Thymus (tissue), 11 donors: Measurements from ENCODE around the gene HS6ST1. TPM values are rescaled to one million over a fixed set of nuclear protein-coding genes. Genes with fewer than 3 reads are reported as not detected.

Source experiments
- DNase-seq, 9 donors: peaks; one replicate each; pipeline ENCODE4 v3.0.0-alpha.2; 2013; ENCODE audit warnings: low spot score in 9 of 9, low read depth in 6 of 9, missing footprints in 1 of 9
- H3K27ac ChIP-seq, 2 donors: one replicate each; pipeline ENCODE4 v1.5.1; 2013; ENCODE audit warnings: control low read depth in 1 of 2, low read depth in 1 of 2, low read length in 1 of 2, mild to moderate bottlenecking in 1 of 2, moderate library complexity in 1 of 2
- H3K27me3 ChIP-seq, 2 donors: one replicate each; pipeline ENCODE4 v1.5.1; 2013; ENCODE audit warnings: low read length in 1 of 2; ENCODE audit not compliant: control insufficient read depth in 2 of 2, insufficient read depth in 1 of 2
- H3K36me3 ChIP-seq, 2 donors: one replicate each; pipeline ENCODE4 v1.5.1; 2013; ENCODE audit warnings: low read length in 1 of 2, mild to moderate bottlenecking in 1 of 2, moderate library complexity in 1 of 2; ENCODE audit not compliant: control insufficient read depth in 2 of 2, insufficient read depth in 2 of 2
- H3K4me1 ChIP-seq, 2 donors: one replicate each; pipeline ENCODE4 v1.5.1; 2013; ENCODE audit warnings: low read length in 2 of 2; ENCODE audit not compliant: control insufficient read depth in 2 of 2, insufficient read depth in 2 of 2
- H3K4me3 ChIP-seq, 2 donors: one replicate each; pipeline ENCODE4 v1.5.1; 2013; ENCODE audit warnings: low read length in 2 of 2, control low read depth in 1 of 2, mild to moderate bottlenecking in 1 of 2
- H3K9me3 ChIP-seq, 2 donors: one replicate each; pipeline ENCODE4 v1.5.1; 2013; ENCODE audit warnings: low read length in 1 of 2, mild to moderate bottlenecking in 1 of 2; ENCODE audit not compliant: control insufficient read depth in 2 of 2, insufficient read depth in 1 of 2
- WGBS: extraction: QIAGEN DNeasy Blood & Tissue Kit; methylation state at CpG from one replicate; pipeline ENCODE4 v1.1.7; 2013; 5-methylcytosine and 5-hydroxymethylcytosine counted together
- polyA plus RNA-seq: library from polyadenylated mRNA; stranded (reverse); fragments of 200-250 nt; gene quantifications from one replicate; pipeline ENCODE4 v1.2.3, GENCODE V29; 2013
- total RNA-seq: library from RNA; stranded (reverse); fragments of 120-200 nt; gene quantifications from one replicate; pipeline ENCODE4 v1.2.4, GENCODE V29; 2013
- donor health status: healthy.

HS6ST1 gene
- total and polyA plus RNA-seq, 2 donors, result 20.0 to 35.2 TPM

GRCh38 chr2:128324897-128325410 lies 6.3 kb upstream of the HS6ST1 start:
- peaks cover 7 to 37% of the 10 kb centered on the region in 2 donors for H3K4me1 ChIP-seq

GRCh38 chr2:128324008-128324896 lies 5.6 kb upstream of the HS6ST1 start:
- Histone ChIP-seq H3K27me3 (peaks cover 0 to under 1% of the 10 kb centered on the region in 2 donors), H3K9me3 (no peaks in the 10 kb centered on the region), H3K27ac (no peak overlapping the region), H3K4me3 (no peak overlapping the region), H3K4me1 (peaks cover 8 to 43% of the 10 kb centered on the region in 2 donors), H3K36me3 (no peaks in the 10 kb centered on the region)
- DNase-seq, result no peak
- 95% methylated on average over 11 of the region's 11 CpGs for WGBS

More at GRCh38 chr2:128324897-128325410, 6.3 kb upstream of the HS6ST1 start:
- 97% methylated on average over 13 of the region's 13 CpGs for WGBS
- Histone ChIP-seq H3K27me3 (no peaks in the 10 kb centered on the region), H3K9me3 (no peaks in the 10 kb centered on the region), H3K36me3 (no peaks in the 10 kb centered on the region), H3K27ac (no peak overlapping the region), H3K4me3 (no peak overlapping the region)
- no peak for DNase-seq

GRCh38 chr2:128323555-128323931 lies 4.9 kb upstream of the HS6ST1 start:
- H3K4me3 ChIP-seq, result no peak overlapping the region
- WGBS, result 90% methylated on average over 8 of the region's 8 CpGs
- no peaks in the 10 kb centered on the region for H3K36me3 ChIP-seq
- peaks cover 0 to 2% of the 10 kb centered on the region in 2 donors for H3K27me3 ChIP-seq
- H3K27ac ChIP-seq, result no peak overlapping the region
- H3K9me3 ChIP-seq, result no peaks in the 10 kb centered on the region
- peak in 1 of 9 donors; percentile 18 for DNase-seq
- peaks cover 13 to 46% of the 10 kb centered on the region in 2 donors for H3K4me1 ChIP-seq

GRCh38 chr2:128322715-128323554 lies 4.3 kb upstream of the HS6ST1 start:
- Histone ChIP-seq H3K27ac (no peak overlapping the region), H3K27me3 (peaks cover 0 to 2% of the 10 kb centered on the region in 2 donors), H3K36me3 (no peaks in the 10 kb centered on the region), H3K4me1 (peaks cover 13 to 46% of the 10 kb centered on the region in 2 donors), H3K9me3 (no peaks in the 10 kb centered on the region), H3K4me3 (peak overlapping the region; percentile 29 to 81)
- DNase-seq, result no peak
- WGBS, result 91% methylated on average over 29 of the region's 29 CpGs

GRCh38 chr2:128321784-128322714 lies 3.4 kb upstream of the HS6ST1 start:
- WGBS, result 6% methylated on average over 91 of the region's 91 CpGs
- H3K27ac ChIP-seq, result peak overlapping the region in 1 of 2 donors; percentile 53
- H3K27me3 ChIP-seq, result peaks cover 0 to 5% of the 10 kb centered on the region in 2 donors
- peaks cover 16 to 49% of the 10 kb centered on the region in 2 donors for H3K4me1 ChIP-seq
- H3K36me3 ChIP-seq, result no peaks in the 10 kb centered on the region
- peak overlapping the region; percentile 48 to 81 for H3K4me3 ChIP-seq
- no peaks in the 10 kb centered on the region for H3K9me3 ChIP-seq
- peak in 8 of 9 donors; percentile 64 to 90 (median 78) for DNase-seq

DNA sequence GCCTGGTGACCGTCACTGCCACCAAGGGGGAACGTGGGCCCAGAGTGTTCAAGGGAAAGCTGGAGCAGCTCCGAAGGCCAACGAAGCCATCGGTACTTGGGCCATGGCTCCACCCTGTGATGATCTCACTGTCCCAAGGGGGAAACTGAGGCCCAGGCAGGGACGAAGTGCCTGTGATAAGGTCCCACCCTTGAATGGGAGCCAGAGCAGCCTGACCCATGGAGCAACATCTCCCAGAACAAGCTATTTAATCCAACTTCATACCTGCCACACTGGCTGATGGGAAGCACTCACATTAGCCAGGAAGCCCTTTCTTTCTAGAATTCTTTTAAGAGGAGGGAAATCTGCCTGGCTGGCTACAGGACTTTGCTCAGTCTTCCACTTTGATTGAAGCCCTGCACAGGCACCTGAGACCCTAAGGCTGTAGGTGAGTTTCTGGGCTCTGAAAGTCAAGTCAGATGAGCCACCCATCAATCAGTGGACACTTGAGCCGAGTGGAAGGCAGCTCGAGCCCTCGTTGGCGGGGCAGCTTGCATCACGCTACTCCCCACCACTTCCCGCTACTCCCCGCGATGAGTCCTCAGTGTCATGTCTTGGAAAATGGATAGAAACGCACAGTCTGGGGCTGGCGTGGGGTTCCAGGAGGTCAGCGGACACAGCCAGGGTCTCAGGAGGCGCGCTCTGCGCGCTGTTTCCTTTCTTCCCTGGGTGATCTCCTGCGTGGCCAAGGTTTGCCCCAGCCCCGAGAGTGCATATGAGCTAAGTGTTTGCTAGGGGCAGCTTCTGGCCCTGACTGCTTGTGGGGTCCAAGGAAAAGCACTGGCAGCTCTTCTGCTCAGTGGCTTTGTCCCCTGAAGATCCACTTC lies 2.5 kb upstream of the HS6ST1 start:
- DNase-seq, result peak in 1 of 9 donors; percentile 18
- peak overlapping the region in 1 of 2 donors; percentile 81 for H3K4me3 ChIP-seq
- H3K27me3 ChIP-seq, result peaks cover 0 to 5% of the 10 kb centered on the region in 2 donors
- WGBS, result 90% methylated on average over 23 of the region's 23 CpGs
- peaks cover 0 to under 1% of the 10 kb centered on the region in 2 donors for H3K9me3 ChIP-seq
- peaks cover 25 to 58% of the 10 kb centered on the region in 2 donors for H3K4me1 ChIP-seq
- peak overlapping the region in 1 of 2 donors; percentile 20 for H3K27ac ChIP-seq
- peaks cover 0 to 2% of the 10 kb centered on the region in 2 donors for H3K36me3 ChIP-seq

DNA sequence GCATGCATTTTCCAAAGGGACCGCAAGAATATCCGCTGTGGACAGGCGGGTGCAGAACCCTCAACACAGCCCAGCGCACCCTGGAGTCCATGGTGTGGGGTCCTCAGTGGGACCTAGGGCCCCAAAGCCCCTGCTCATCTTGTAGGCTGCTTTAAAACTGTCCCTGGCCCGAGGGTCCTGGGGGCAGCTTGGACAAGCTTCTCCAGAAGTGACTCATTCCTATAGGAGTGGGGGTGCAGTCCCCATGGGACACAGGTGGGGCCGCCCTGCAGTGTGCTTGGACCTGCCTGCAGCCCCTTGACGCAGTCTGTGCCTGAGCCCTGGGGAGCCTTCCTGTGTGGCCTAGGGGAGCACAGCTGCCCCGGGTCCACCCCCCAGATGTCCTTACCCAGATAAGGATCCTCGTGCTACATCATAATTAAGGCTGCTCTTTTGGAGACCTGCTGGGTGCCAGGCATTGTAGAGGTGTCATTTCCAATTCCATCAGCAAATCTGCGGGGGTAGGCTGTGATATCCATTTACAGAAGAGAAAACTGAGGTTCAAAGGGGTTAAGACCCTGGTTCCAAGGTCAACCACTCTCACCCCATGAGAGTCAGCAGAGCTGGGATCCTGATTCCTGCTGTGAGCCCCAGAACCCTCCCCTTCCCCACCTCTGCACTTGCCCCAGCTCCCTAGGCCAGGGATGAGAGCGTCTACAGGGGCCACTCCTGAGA lies 1.7 kb upstream of the HS6ST1 start:
- Histone ChIP-seq H3K27ac (no peak overlapping the region), H3K4me3 (no peak overlapping the region), H3K4me1 (peaks cover 33 to 66% of the 10 kb centered on the region in 2 donors), H3K36me3 (peaks cover 0 to 9% of the 10 kb centered on the region in 2 donors), H3K9me3 (peaks cover 0 to 4% of the 10 kb centered on the region in 2 donors), H3K27me3 (peaks cover 0 to 5% of the 10 kb centered on the region in 2 donors)
- 85% methylated on average over 11 of the region's 11 CpGs for WGBS
- no peak for DNase-seq
